H1 (cell line): ENCODE measurements around the gene CTIF. TPM values are rescaled to one million over a fixed set of nuclear protein-coding genes. Genes with fewer than 3 reads are reported as not detected.

Experiments used
- CTCF ChIA-PET: fragments of 300-600 bp; sonication (Branson Sonifier 250); formaldehyde crosslinking; loops from one replicate; lab custom pipeline; 2021; ENCODE audit not compliant: partially characterized antibody; lab: Charles Lee
- POLR2A ChIA-PET: fragments of 300-600 bp; sonication (Branson Sonifier 250); formaldehyde crosslinking; loops from one replicate; lab custom pipeline; 2021; ENCODE audit warnings: inconsistent platforms; ENCODE audit not compliant: partially characterized antibody; lab: Charles Lee
- DNase-seq, 2 experiments: peaks; one replicate each; pipeline versions ENCODE4 v3.0.0 to v3.0.0-alpha.2; 2010 to 2022; ENCODE audit warnings: low spot score in 2 of 2, low read depth in 1 of 2, mixed read lengths in 1 of 2
- FAIRE-seq: peaks from 2 replicates; lab custom pipeline; 2011; peaks lifted over from hg19 to GRCh38; lab: Jason Lieb, UNC
- H2AFZ ChIP-seq: 2 replicates; pipeline ENCODE4 v1.8.1; 2012; ENCODE audit warnings: low read length, inconsistent platforms
- H2AK5ac ChIP-seq: 2 replicates; pipeline ENCODE4 v1.6.1; 2013; ENCODE audit warnings: low read depth, low read length
- H2BK120ac ChIP-seq: replicated peaks from 2 replicates; pipeline ENCODE3; 2013; ENCODE audit warnings: low read depth, low read length, inconsistent platforms
- H2BK12ac ChIP-seq: 2 replicates; pipeline ENCODE4 v1.6.1; 2013; ENCODE audit warnings: low read depth, low read length
- H2BK15ac ChIP-seq: 2 replicates; pipeline ENCODE4 v1.6.1; 2013; ENCODE audit warnings: low read length
- H2BK20ac ChIP-seq: 2 replicates; pipeline ENCODE4 v1.6.1; 2013; ENCODE audit warnings: low read length
- H2BK5ac ChIP-seq: 2 replicates; pipeline ENCODE4 v1.6.1; 2013; ENCODE audit warnings: low read depth, low read length
- H3K14ac ChIP-seq: 2 replicates; pipeline ENCODE4 v1.6.1; 2013; ENCODE audit warnings: inconsistent platforms; ENCODE audit not compliant: insufficient read length
- H3K18ac ChIP-seq: 2 replicates; pipeline ENCODE4 v1.6.1; 2013; ENCODE audit warnings: low read length; ENCODE audit errors: extremely low read depth
- H3K23ac ChIP-seq: 2 replicates; pipeline ENCODE4 v1.6.1; 2013; ENCODE audit warnings: inconsistent platforms; ENCODE audit not compliant: insufficient read length
- H3K23me2 ChIP-seq: 2 replicates; pipeline ENCODE4 v1.6.1; 2013; ENCODE audit warnings: low read depth, low read length
- H3K27ac ChIP-seq: 2 replicates; pipeline ENCODE4 v1.6.1; 2011; ENCODE audit warnings: low read depth, low read length, inconsistent platforms
- H3K27me3 ChIP-seq, 4 experiments: replicated peaks in 1 of 4; 1 replicate in 1 of 4; 2 replicates in 3 of 4; pipeline versions ENCODE4 v1.6.1 to v1.8.1; 2011 to 2013; ENCODE audit warnings: low read length in 3 of 4, mild to moderate bottlenecking in 3 of 4, inconsistent platforms in 2 of 4, mixed read lengths in 2 of 4, moderate library complexity in 1 of 4; ENCODE audit not compliant: control insufficient read depth in 3 of 4, insufficient read depth in 3 of 4; ENCODE audit errors: extremely low read depth in 1 of 4
- H3K36me3 ChIP-seq, 4 experiments: 2 replicates each; pipeline versions ENCODE4 v1.6.1 to v1.8.1; 2011 to 2013; ENCODE audit warnings: mild to moderate bottlenecking in 4 of 4, low read length in 3 of 4, moderate library complexity in 2 of 4, control low read depth in 1 of 4, inconsistent platforms in 1 of 4; ENCODE audit not compliant: insufficient read depth in 4 of 4, control insufficient read depth in 2 of 4
- H3K4ac ChIP-seq: replicated peaks from 2 replicates; pipeline ENCODE3; 2013; ENCODE audit warnings: low read length, low read depth, mixed read lengths, inconsistent platforms; ENCODE audit not compliant: insufficient read length
- H3K4me1 ChIP-seq, 4 experiments: replicated peaks in 1 of 4; 1 replicate in 1 of 4; 2 replicates in 3 of 4; pipeline versions ENCODE4 v1.6.1 to v1.8.1; 2011 to 2013; ENCODE audit warnings: low read length in 3 of 4, inconsistent platforms in 2 of 4, mixed read lengths in 1 of 4; ENCODE audit not compliant: insufficient read depth in 4 of 4, control insufficient read depth in 3 of 4
- H3K4me2 ChIP-seq, 2 experiments: 2 replicates each; pipeline versions ENCODE4 v1.6.1 to v1.8.1; 2011 to 2013; ENCODE audit warnings: low read depth in 2 of 2, low read length in 2 of 2, control low read depth in 1 of 2, inconsistent platforms in 1 of 2, mild to moderate bottlenecking in 1 of 2; ENCODE audit not compliant: insufficient read depth in 1 of 2
- H3K4me3 ChIP-seq, 4 experiments: fragments of 200-600, 300-600 bp in 1 of 4; sonication (generic), shearing (Covaris generic), sonication (Bioruptor Twin) in 1 of 4; 2 replicates each; pipeline versions ENCODE4 v1.5.1 to v1.8.1; 2011 to 2016; ENCODE audit warnings: low read length in 4 of 4, low read depth in 3 of 4, control low read depth in 2 of 4, inconsistent platforms in 2 of 4, mild to moderate bottlenecking in 2 of 4, mixed read lengths in 1 of 4, moderate library complexity in 1 of 4; ENCODE audit not compliant: insufficient read depth in 2 of 4; ENCODE audit errors: extremely low read depth in 1 of 4
- H3K56ac ChIP-seq: replicated peaks from 2 replicates; pipeline ENCODE3; 2013; ENCODE audit warnings: low read depth, mild to moderate bottlenecking, mixed read lengths, low read length, inconsistent platforms; ENCODE audit not compliant: insufficient read length
- H3K79me1 ChIP-seq: 2 replicates; pipeline ENCODE4 v1.6.1; 2013; ENCODE audit warnings: low read depth, low read length, control low read depth
- H3K79me2 ChIP-seq, 2 experiments: 2 replicates each; pipeline versions ENCODE4 v1.6.1 to v1.8.1; 2012 to 2013; ENCODE audit warnings: low read length in 2 of 2, mild to moderate bottlenecking in 2 of 2, inconsistent platforms in 1 of 2; ENCODE audit not compliant: insufficient read depth in 2 of 2, control insufficient read depth in 1 of 2
- H3K9ac ChIP-seq, 4 experiments: replicated peaks in 1 of 4; 1 replicate in 1 of 4; 2 replicates in 3 of 4; pipeline versions ENCODE4 v1.6.1 to v1.8.1; 2011 to 2013; ENCODE audit warnings: low read depth in 3 of 4, low read length in 3 of 4, control low read depth in 2 of 4, mild to moderate bottlenecking in 2 of 4, moderate library complexity in 2 of 4, inconsistent platforms in 1 of 4; ENCODE audit errors: extremely low read depth in 1 of 4
- H3K9me3 ChIP-seq, 2 experiments: 2 replicates each; pipeline versions ENCODE4 v1.6.1 to v1.8.1; 2012 to 2013; ENCODE audit warnings: mild to moderate bottlenecking in 2 of 2, moderate library complexity in 2 of 2, control low read depth in 1 of 2, inconsistent platforms in 1 of 2, low read depth in 1 of 2, low read length in 1 of 2, mixed read lengths in 1 of 2; ENCODE audit not compliant: insufficient read depth in 2 of 2
- H4K20me1 ChIP-seq, 2 experiments: replicated peaks in 1 of 2; 2 replicates each; pipeline versions ENCODE3 to v1.8.1; 2011 to 2013; ENCODE audit warnings: inconsistent platforms in 2 of 2, low read length in 2 of 2, mild to moderate bottlenecking in 1 of 2; ENCODE audit not compliant: insufficient read depth in 2 of 2, control insufficient read depth in 1 of 2
- H4K5ac ChIP-seq: 2 replicates; pipeline ENCODE4 v1.6.1; 2013; ENCODE audit warnings: low read length, low read depth, mixed read lengths, inconsistent platforms; ENCODE audit not compliant: insufficient read length
- H4K8ac ChIP-seq: 2 replicates; pipeline ENCODE4 v1.8.0; 2013; ENCODE audit warnings: mild to moderate bottlenecking, moderate library complexity, low read length, inconsistent platforms; ENCODE audit not compliant: insufficient read depth; ENCODE audit errors: extremely low read depth
- H4K91ac ChIP-seq: replicated peaks from 2 replicates; pipeline ENCODE3; 2013; ENCODE audit warnings: low read length, mixed read lengths, inconsistent platforms; ENCODE audit not compliant: insufficient read length
- BACH1 ChIP-seq: IDR thresholded peaks from 2 replicates; pipeline ENCODE4 v1.6.1; 2012; ENCODE audit warnings: low read length, improper control_type of control experiment
- HDAC2 ChIP-seq, 2 experiments: fragments of 300-600 bp in 1 of 2; sonication (generic) in 1 of 2; IDR thresholded peaks; 2 replicates each; pipeline ENCODE4 v1.6.1; 2011 to 2012; ENCODE audit warnings: low read depth in 2 of 2, low read length in 2 of 2, mild to moderate bottlenecking in 2 of 2, moderate library complexity in 2 of 2, borderline replicate concordance in 1 of 2, inconsistent platforms in 1 of 2
- KDM1A ChIP-seq: fragments of 200-600, 300-600 bp; sonication (generic); IDR thresholded peaks from 2 replicates; pipeline ENCODE4 v1.7.1; 2016; ENCODE audit warnings: mild to moderate bottlenecking, low read length, borderline replicate concordance
- MAFK ChIP-seq: IDR thresholded peaks from 2 replicates; pipeline ENCODE4 v1.6.1; 2012; ENCODE audit warnings: low read depth, mild to moderate bottlenecking, improper control_type of control experiment, low read length
- NRF1 ChIP-seq: IDR thresholded peaks from 2 replicates; pipeline ENCODE4 v1.6.1; 2011; ENCODE audit warnings: mild to moderate bottlenecking, low read depth, low read length, improper control_type of control experiment
- PHF8 ChIP-seq: fragments of 200-600 bp; sonication (generic); conservative IDR thresholded peaks from 2 replicates; pipeline ENCODE4 v1.7.1; 2012; ENCODE audit warnings: low read depth, mild to moderate bottlenecking, inconsistent platforms, low read length, moderate library complexity
- RFX5 ChIP-seq: IDR thresholded peaks from 2 replicates; pipeline ENCODE4 v1.6.1; 2011; ENCODE audit warnings: low read depth, low read length, improper control_type of control experiment, borderline replicate concordance
- ZNF274 ChIP-seq: IDR thresholded peaks from 2 replicates; pipeline ENCODE4 v1.7.0; 2012; ENCODE audit warnings: low read length, borderline replicate concordance; ENCODE audit errors: extremely low read depth
- WGBS, 2 experiments: shearing (Covaris generic) in 1 of 2; methylation state at CpG; one replicate each; pipeline versions ENCODE4 v1.1.6 to v1.1.7; 2013 to 2015; ENCODE audit warnings: low lambda C conversion rate in 2 of 2, mixed read lengths in 2 of 2, inconsistent platforms in 1 of 2, low coverage in 1 of 2, missing lambda C conversion rate in 1 of 2; ENCODE audit not compliant: insufficient replicate concordance in 2 of 2, insufficient coverage in 1 of 2, insufficient read length in 1 of 2; ENCODE audit errors: extremely low coverage in 1 of 2, missing lambda C conversion rate in 1 of 2; 5-methylcytosine and 5-hydroxymethylcytosine counted together
- polyA plus RNA-seq, 7 experiments: library from polyadenylated mRNA; depleted of rRNA in 3 of 7; stranded (reverse) in 5 of 7; unstranded in 2 of 7; fragments of >200 nt in 5 of 7; fragments of 200-250 nt in 2 of 7; gene quantifications; 1 replicate in 5 of 7; 2 replicates in 1 of 7; 4 replicates in 1 of 7; pipeline versions ENCODE4 v1.2.1 to v1.2.3, GENCODE V29; 2011 to 2013; ENCODE audit warnings: missing spikeins in 2 of 7, mixed read lengths in 2 of 7
- total RNA-seq: library from RNA; stranded (reverse); fragmentation: NEBNext Ultra II Directional; extraction: Animal tissue kit (Norgen Biotek cat#: 25700); gene quantifications from 2 replicates; pipeline ENCODE4 v1.2.1, GENCODE V29; 2021
- TF ChIP-seq, protein P1 (sequence below), 3 experiments: IDR thresholded peaks; 1 replicate in 2 of 3; 2 replicates in 1 of 3; pipeline versions ENCODE4 v1.5.1 to v1.6.1; 2011; ENCODE audit warnings: low read length in 3 of 3, mild to moderate bottlenecking in 3 of 3, inconsistent platforms in 2 of 3, low read depth in 1 of 3, moderate library complexity in 1 of 3; ENCODE audit not compliant: insufficient read depth in 1 of 3; ENCODE audit errors: control extremely low read depth in 1 of 3

Gene CTIF
- total and polyA plus RNA-seq, 2 of the 8 experiments (the other 6 are each of a cell fraction or from before 2014, with no cell fraction given): 9.0 to 17.8 TPM

- POLR2A ChIA-PET: no interaction called here
- no peak overlapping the region for H3K27ac ChIP-seq
- no peak for DNase-seq
- TF ChIP-seq KDM1A: no peak
- no peak for TF ChIP-seq PHF8
- TF ChIP-seq, protein P1, sequence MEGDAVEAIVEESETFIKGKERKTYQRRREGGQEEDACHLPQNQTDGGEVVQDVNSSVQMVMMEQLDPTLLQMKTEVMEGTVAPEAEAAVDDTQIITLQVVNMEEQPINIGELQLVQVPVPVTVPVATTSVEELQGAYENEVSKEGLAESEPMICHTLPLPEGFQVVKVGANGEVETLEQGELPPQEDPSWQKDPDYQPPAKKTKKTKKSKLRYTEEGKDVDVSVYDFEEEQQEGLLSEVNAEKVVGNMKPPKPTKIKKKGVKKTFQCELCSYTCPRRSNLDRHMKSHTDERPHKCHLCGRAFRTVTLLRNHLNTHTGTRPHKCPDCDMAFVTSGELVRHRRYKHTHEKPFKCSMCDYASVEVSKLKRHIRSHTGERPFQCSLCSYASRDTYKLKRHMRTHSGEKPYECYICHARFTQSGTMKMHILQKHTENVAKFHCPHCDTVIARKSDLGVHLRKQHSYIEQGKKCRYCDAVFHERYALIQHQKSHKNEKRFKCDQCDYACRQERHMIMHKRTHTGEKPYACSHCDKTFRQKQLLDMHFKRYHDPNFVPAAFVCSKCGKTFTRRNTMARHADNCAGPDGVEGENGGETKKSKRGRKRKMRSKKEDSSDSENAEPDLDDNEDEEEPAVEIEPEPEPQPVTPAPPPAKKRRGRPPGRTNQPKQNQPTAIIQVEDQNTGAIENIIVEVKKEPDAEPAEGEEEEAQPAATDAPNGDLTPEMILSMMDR (IDR thresholded peaks at IDR 0.05; ENCODE audit: control extremely low read depth in 1 of 3, insufficient read depth in 1 of 3, low read depth in 1 of 3, low read length in 3 of 3): no peak
- TF ChIP-seq BACH1: no peak
- TF ChIP-seq NRF1: no peak
- TF ChIP-seq RFX5: no peak
- no peak for TF ChIP-seq MAFK
- TF ChIP-seq ZNF274: no peak
- TF ChIP-seq HDAC2 (IDR thresholded peaks at IDR 0.05; ENCODE audit: borderline replicate concordance in 1 of 2, low read depth in 2 of 2, low read length in 2 of 2): no peak
These were observed 327.4 kb downstream of the CTIF start for GRCh38 chr18:48866028-48866733.

More at GRCh38 chr18:48866028-48866733, 327.4 kb downstream of the CTIF start:
- H3K27me3 ChIP-seq: no peaks in the 10 kb centered on the region; a peak in 1 of 7 replicates
- H2BK20ac ChIP-seq: no peak overlapping the region
- 0 out of 2 replicates have a peak, but pooled peaks cover 2% of the 10 kb centered on the region for H3K23me2 ChIP-seq
- peaks cover 0 to 4% (median 2%) of the 10 kb centered on the region in 4 experiments; a peak in 6 of 7 replicates for H3K4me1 ChIP-seq
- no peaks in the 10 kb centered on the region for H3K79me2 ChIP-seq
- no peaks in the 10 kb centered on the region for H3K36me3 ChIP-seq
- H4K5ac ChIP-seq: no peak overlapping the region
- WGBS, 2 experiments: 91% methylated on average over 7 of the region's 7 CpGs; no CpG with 5 or more reads in 1 of the 2 experiments
- H2BK15ac ChIP-seq: no peak overlapping the region
- H4K91ac ChIP-seq: no peak overlapping the region
- no peak overlapping the region for H2BK5ac ChIP-seq
- H3K18ac ChIP-seq: no peak overlapping the region
- H2AK5ac ChIP-seq: no peak overlapping the region
- no peak overlapping the region for H3K14ac ChIP-seq
- FAIRE-seq: no peak
- H3K9me3 ChIP-seq: peaks cover 3% of the 10 kb centered on the region in 2 experiments; a peak in 2 of 4 replicates
- no peak overlapping the region for H3K23ac ChIP-seq
- no peaks in the 10 kb centered on the region for H4K20me1 ChIP-seq
- H3K4ac ChIP-seq: no peak overlapping the region
- no peak overlapping the region for H2BK120ac ChIP-seq
- no peak overlapping the region for H3K4me2 ChIP-seq
- no peak overlapping the region for H3K56ac ChIP-seq
- CTCF ChIA-PET: interaction anchor here (0.6 to 1.2 kb wide), 3 partner anchors 74 to 151 kb away, joined by 3 to 4 read pairs (median 3); no protein-coding TSS in a partner anchor
- H3K79me1 ChIP-seq: no peaks in the 10 kb centered on the region
- H3K9ac ChIP-seq: no peak overlapping the region
- no peak overlapping the region for H2AFZ ChIP-seq
- H2BK12ac ChIP-seq: no peak overlapping the region
- H3K4me3 ChIP-seq: no peak overlapping the region
- no peak overlapping the region for H4K8ac ChIP-seq
